H1 (cell line): ENCODE results near the gene AP5Z1. TPM values are rescaled to one million over a fixed set of nuclear protein-coding genes. Genes with fewer than 3 reads are reported as not detected.

Experiments
- CTCF ChIA-PET: fragments of 300-600 bp; sonication (Branson Sonifier 250); formaldehyde crosslinking; loops from one replicate; lab custom pipeline; 2021; ENCODE audit not compliant: partially characterized antibody; lab: Charles Lee
- POLR2A ChIA-PET: fragments of 300-600 bp; sonication (Branson Sonifier 250); formaldehyde crosslinking; loops from one replicate; lab custom pipeline; 2021; ENCODE audit warnings: inconsistent platforms; ENCODE audit not compliant: partially characterized antibody; lab: Charles Lee
- DNase-seq, 2 experiments: peaks; one replicate each; pipeline versions ENCODE4 v3.0.0 to v3.0.0-alpha.2; 2010 to 2022; ENCODE audit warnings: low spot score in 2 of 2, low read depth in 1 of 2, mixed read lengths in 1 of 2
- FAIRE-seq: peaks from 2 replicates; lab custom pipeline; 2011; peaks lifted over from hg19 to GRCh38; lab: Jason Lieb, UNC
- H2AFZ ChIP-seq: 2 replicates; pipeline ENCODE4 v1.8.1; 2012; ENCODE audit warnings: low read length, inconsistent platforms
- H2AK5ac ChIP-seq: 2 replicates; pipeline ENCODE4 v1.6.1; 2013; ENCODE audit warnings: low read depth, low read length
- H2BK120ac ChIP-seq: replicated peaks from 2 replicates; pipeline ENCODE3; 2013; ENCODE audit warnings: low read depth, low read length, inconsistent platforms
- H2BK12ac ChIP-seq: 2 replicates; pipeline ENCODE4 v1.6.1; 2013; ENCODE audit warnings: low read depth, low read length
- H2BK15ac ChIP-seq: 2 replicates; pipeline ENCODE4 v1.6.1; 2013; ENCODE audit warnings: low read length
- H2BK20ac ChIP-seq: 2 replicates; pipeline ENCODE4 v1.6.1; 2013; ENCODE audit warnings: low read length
- H2BK5ac ChIP-seq: 2 replicates; pipeline ENCODE4 v1.6.1; 2013; ENCODE audit warnings: low read depth, low read length
- H3K14ac ChIP-seq: 2 replicates; pipeline ENCODE4 v1.6.1; 2013; ENCODE audit warnings: inconsistent platforms; ENCODE audit not compliant: insufficient read length
- H3K18ac ChIP-seq: 2 replicates; pipeline ENCODE4 v1.6.1; 2013; ENCODE audit warnings: low read length; ENCODE audit errors: extremely low read depth
- H3K23ac ChIP-seq: 2 replicates; pipeline ENCODE4 v1.6.1; 2013; ENCODE audit warnings: inconsistent platforms; ENCODE audit not compliant: insufficient read length
- H3K23me2 ChIP-seq: 2 replicates; pipeline ENCODE4 v1.6.1; 2013; ENCODE audit warnings: low read depth, low read length
- H3K27ac ChIP-seq: 2 replicates; pipeline ENCODE4 v1.6.1; 2011; ENCODE audit warnings: low read depth, low read length, inconsistent platforms
- H3K27me3 ChIP-seq, 4 experiments: replicated peaks in 1 of 4; 1 replicate in 1 of 4; 2 replicates in 3 of 4; pipeline versions ENCODE4 v1.6.1 to v1.8.1; 2011 to 2013; ENCODE audit warnings: low read length in 3 of 4, mild to moderate bottlenecking in 3 of 4, inconsistent platforms in 2 of 4, mixed read lengths in 2 of 4, moderate library complexity in 1 of 4; ENCODE audit not compliant: control insufficient read depth in 3 of 4, insufficient read depth in 3 of 4; ENCODE audit errors: extremely low read depth in 1 of 4
- H3K36me3 ChIP-seq, 4 experiments: 2 replicates each; pipeline versions ENCODE4 v1.6.1 to v1.8.1; 2011 to 2013; ENCODE audit warnings: mild to moderate bottlenecking in 4 of 4, low read length in 3 of 4, moderate library complexity in 2 of 4, control low read depth in 1 of 4, inconsistent platforms in 1 of 4; ENCODE audit not compliant: insufficient read depth in 4 of 4, control insufficient read depth in 2 of 4
- H3K4ac ChIP-seq: replicated peaks from 2 replicates; pipeline ENCODE3; 2013; ENCODE audit warnings: low read length, low read depth, mixed read lengths, inconsistent platforms; ENCODE audit not compliant: insufficient read length
- H3K4me1 ChIP-seq, 4 experiments: replicated peaks in 1 of 4; 1 replicate in 1 of 4; 2 replicates in 3 of 4; pipeline versions ENCODE4 v1.6.1 to v1.8.1; 2011 to 2013; ENCODE audit warnings: low read length in 3 of 4, inconsistent platforms in 2 of 4, mixed read lengths in 1 of 4; ENCODE audit not compliant: insufficient read depth in 4 of 4, control insufficient read depth in 3 of 4
- H3K4me2 ChIP-seq, 2 experiments: 2 replicates each; pipeline versions ENCODE4 v1.6.1 to v1.8.1; 2011 to 2013; ENCODE audit warnings: low read depth in 2 of 2, low read length in 2 of 2, control low read depth in 1 of 2, inconsistent platforms in 1 of 2, mild to moderate bottlenecking in 1 of 2; ENCODE audit not compliant: insufficient read depth in 1 of 2
- H3K4me3 ChIP-seq, 4 experiments: fragments of 200-600, 300-600 bp in 1 of 4; sonication (generic), shearing (Covaris generic), sonication (Bioruptor Twin) in 1 of 4; 2 replicates each; pipeline versions ENCODE4 v1.5.1 to v1.8.1; 2011 to 2016; ENCODE audit warnings: low read length in 4 of 4, low read depth in 3 of 4, control low read depth in 2 of 4, inconsistent platforms in 2 of 4, mild to moderate bottlenecking in 2 of 4, mixed read lengths in 1 of 4, moderate library complexity in 1 of 4; ENCODE audit not compliant: insufficient read depth in 2 of 4; ENCODE audit errors: extremely low read depth in 1 of 4
- H3K56ac ChIP-seq: replicated peaks from 2 replicates; pipeline ENCODE3; 2013; ENCODE audit warnings: low read depth, mild to moderate bottlenecking, mixed read lengths, low read length, inconsistent platforms; ENCODE audit not compliant: insufficient read length
- H3K79me1 ChIP-seq: 2 replicates; pipeline ENCODE4 v1.6.1; 2013; ENCODE audit warnings: low read depth, low read length, control low read depth
- H3K79me2 ChIP-seq, 2 experiments: 2 replicates each; pipeline versions ENCODE4 v1.6.1 to v1.8.1; 2012 to 2013; ENCODE audit warnings: low read length in 2 of 2, mild to moderate bottlenecking in 2 of 2, inconsistent platforms in 1 of 2; ENCODE audit not compliant: insufficient read depth in 2 of 2, control insufficient read depth in 1 of 2
- H3K9ac ChIP-seq, 4 experiments: replicated peaks in 1 of 4; 1 replicate in 1 of 4; 2 replicates in 3 of 4; pipeline versions ENCODE4 v1.6.1 to v1.8.1; 2011 to 2013; ENCODE audit warnings: low read depth in 3 of 4, low read length in 3 of 4, control low read depth in 2 of 4, mild to moderate bottlenecking in 2 of 4, moderate library complexity in 2 of 4, inconsistent platforms in 1 of 4; ENCODE audit errors: extremely low read depth in 1 of 4
- H3K9me3 ChIP-seq, 2 experiments: 2 replicates each; pipeline versions ENCODE4 v1.6.1 to v1.8.1; 2012 to 2013; ENCODE audit warnings: mild to moderate bottlenecking in 2 of 2, moderate library complexity in 2 of 2, control low read depth in 1 of 2, inconsistent platforms in 1 of 2, low read depth in 1 of 2, low read length in 1 of 2, mixed read lengths in 1 of 2; ENCODE audit not compliant: insufficient read depth in 2 of 2
- H4K20me1 ChIP-seq, 2 experiments: replicated peaks in 1 of 2; 2 replicates each; pipeline versions ENCODE3 to v1.8.1; 2011 to 2013; ENCODE audit warnings: inconsistent platforms in 2 of 2, low read length in 2 of 2, mild to moderate bottlenecking in 1 of 2; ENCODE audit not compliant: insufficient read depth in 2 of 2, control insufficient read depth in 1 of 2
- H4K5ac ChIP-seq: 2 replicates; pipeline ENCODE4 v1.6.1; 2013; ENCODE audit warnings: low read length, low read depth, mixed read lengths, inconsistent platforms; ENCODE audit not compliant: insufficient read length
- H4K8ac ChIP-seq: 2 replicates; pipeline ENCODE4 v1.8.0; 2013; ENCODE audit warnings: mild to moderate bottlenecking, moderate library complexity, low read length, inconsistent platforms; ENCODE audit not compliant: insufficient read depth; ENCODE audit errors: extremely low read depth
- H4K91ac ChIP-seq: replicated peaks from 2 replicates; pipeline ENCODE3; 2013; ENCODE audit warnings: low read length, mixed read lengths, inconsistent platforms; ENCODE audit not compliant: insufficient read length
- ATF2 ChIP-seq: IDR thresholded peaks from 2 replicates; pipeline ENCODE4 v1.6.1; 2012; ENCODE audit warnings: low read length, inconsistent platforms
- CEBPB ChIP-seq: IDR thresholded peaks from 2 replicates; pipeline ENCODE4 v1.6.1; 2012; ENCODE audit warnings: low read depth, low read length
- CHD2 ChIP-seq: IDR thresholded peaks from 2 replicates; pipeline ENCODE4 v1.6.1; 2012; ENCODE audit warnings: low read length, improper control_type of control experiment
- CTCF ChIP-seq, 3 experiments: IDR thresholded peaks; 1 replicate in 2 of 3; 2 replicates in 1 of 3; pipeline versions ENCODE4 v1.5.1 to v1.6.1; 2011; ENCODE audit warnings: low read length in 3 of 3, mild to moderate bottlenecking in 3 of 3, inconsistent platforms in 2 of 3, low read depth in 1 of 3, moderate library complexity in 1 of 3; ENCODE audit not compliant: insufficient read depth in 1 of 3; ENCODE audit errors: control extremely low read depth in 1 of 3
- EZH2 ChIP-seq: fragments of 200-600 bp; sonication (generic); IDR thresholded peaks from 2 replicates; pipeline ENCODE4 v1.7.1; 2012; ENCODE audit warnings: low read depth, mild to moderate bottlenecking, moderate library complexity, low read length, inconsistent platforms; ENCODE audit not compliant: severe bottlenecking
- GTF2F1 ChIP-seq: IDR thresholded peaks from 2 replicates; pipeline ENCODE4 v1.6.1; 2012; ENCODE audit warnings: low read depth, low read length, improper control_type of control experiment, borderline replicate concordance
- KDM1A ChIP-seq: fragments of 200-600, 300-600 bp; sonication (generic); IDR thresholded peaks from 2 replicates; pipeline ENCODE4 v1.7.1; 2016; ENCODE audit warnings: mild to moderate bottlenecking, low read length, borderline replicate concordance
- RNF2 ChIP-seq: fragments of 200-900, 300-1000 bp; sonication (generic); IDR thresholded peaks from 2 replicates; pipeline ENCODE4 v1.7.1; 2016; ENCODE audit warnings: borderline replicate concordance, low read depth, mild to moderate bottlenecking, antibody characterized with exemption, low read length; ENCODE audit not compliant: poor library complexity, severe bottlenecking; ENCODE audit errors: missing control alignments
- RXRA ChIP-seq: IDR thresholded peaks from 2 replicates; pipeline ENCODE4 v1.6.1; 2011; ENCODE audit warnings: low read depth, mild to moderate bottlenecking, low read length, moderate library complexity; ENCODE audit not compliant: insufficient read depth
- WGBS, 2 experiments: shearing (Covaris generic) in 1 of 2; methylation state at CpG; one replicate each; pipeline versions ENCODE4 v1.1.6 to v1.1.7; 2013 to 2015; ENCODE audit warnings: low lambda C conversion rate in 2 of 2, mixed read lengths in 2 of 2, inconsistent platforms in 1 of 2, low coverage in 1 of 2, missing lambda C conversion rate in 1 of 2; ENCODE audit not compliant: insufficient replicate concordance in 2 of 2, insufficient coverage in 1 of 2, insufficient read length in 1 of 2; ENCODE audit errors: extremely low coverage in 1 of 2, missing lambda C conversion rate in 1 of 2; 5-methylcytosine and 5-hydroxymethylcytosine counted together
- polyA plus RNA-seq, 7 experiments: library from polyadenylated mRNA; depleted of rRNA in 3 of 7; stranded (reverse) in 5 of 7; unstranded in 2 of 7; fragments of >200 nt in 5 of 7; fragments of 200-250 nt in 2 of 7; gene quantifications; 1 replicate in 5 of 7; 2 replicates in 1 of 7; 4 replicates in 1 of 7; pipeline versions ENCODE4 v1.2.1 to v1.2.3, GENCODE V29; 2011 to 2013; ENCODE audit warnings: missing spikeins in 2 of 7, mixed read lengths in 2 of 7
- total RNA-seq: library from RNA; stranded (reverse); fragmentation: NEBNext Ultra II Directional; extraction: Animal tissue kit (Norgen Biotek cat#: 25700); gene quantifications from 2 replicates; pipeline ENCODE4 v1.2.1, GENCODE V29; 2021

The AP5Z1 gene
- total and polyA plus RNA-seq, 2 of the 8 experiments (the other 6 are each of a cell fraction or from before 2014, with no cell fraction given): 24.0 to 24.7 TPM

DNA sequence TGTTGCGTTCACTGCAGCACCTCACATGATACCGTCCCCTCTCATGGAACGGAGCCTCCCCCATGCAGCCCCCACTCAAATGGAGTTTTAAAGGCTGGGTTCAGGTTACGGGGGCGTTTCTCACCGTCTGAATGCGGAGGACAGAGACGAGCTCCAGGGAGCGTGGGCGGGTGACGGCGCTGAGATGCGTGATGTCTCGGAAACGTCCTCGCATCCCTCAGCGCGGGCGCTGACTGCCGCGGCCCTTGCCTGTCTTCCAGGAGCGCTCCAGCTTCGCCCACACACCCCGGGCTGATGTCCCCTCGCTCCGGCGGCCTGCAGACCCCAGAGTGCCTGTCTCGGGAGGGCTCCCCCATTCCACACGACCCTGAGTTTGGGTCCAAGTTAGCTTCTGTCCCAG lies 16.6 kb upstream of the AP5Z1 start:
- FAIRE-seq: no peak
- ChIA-PET CTCF (interaction anchor here (0.8 to 1.2 kb wide), 4 partner anchors 99 to 151 kb away, joined by 3 to 5 read pairs (median 3); no protein-coding TSS in a partner anchor), POLR2A (no interaction called here)
- Histone ChIP-seq H3K14ac (no peak overlapping the region), H3K9ac (no peak overlapping the region), H3K27ac (no peak overlapping the region), H4K91ac (no peak overlapping the region), H3K4me1 (no peaks in the 10 kb centered on the region), H3K23ac (no peak overlapping the region), H3K23me2 (no peaks in the 10 kb centered on the region), H3K4me3 (no peak overlapping the region), H3K4me2 (no peak overlapping the region), H4K5ac (no peak overlapping the region), H2AFZ (no peak overlapping the region), H3K79me1 (no peaks in the 10 kb centered on the region), H3K56ac (no peak overlapping the region), H2BK15ac (no peak overlapping the region), H3K9me3 (no peaks in the 10 kb centered on the region), H4K8ac (no peak overlapping the region; the same call in 1 of the 2 replicates), H3K79me2 (no peaks in the 10 kb centered on the region), H2AK5ac (no peak overlapping the region), H2BK5ac (no peak overlapping the region), H3K4ac (no peak overlapping the region), H3K18ac (no peak overlapping the region), H2BK20ac (no peak overlapping the region), H4K20me1 (peaks cover 0 to 7% of the 10 kb centered on the region in 2 experiments), H3K36me3 (peaks cover 0 to 5% (median 0%) of the 10 kb centered on the region in 4 experiments; a peak in 2 of 8 replicates), H2BK120ac (no peak overlapping the region), H2BK12ac (no peak overlapping the region), H3K27me3 (no peaks in the 10 kb centered on the region)
- no peak for DNase-seq
- WGBS, 2 experiments: 92% methylated on average over 24 of the region's 29 CpGs; no CpG with 5 or more reads in 1 of the 2 experiments
- TF ChIP-seq ATF2: no peak
- no peak for TF ChIP-seq RXRA
- no peak for TF ChIP-seq EZH2
- TF ChIP-seq GTF2F1: no peak
- no peak for TF ChIP-seq RNF2
- no peak for TF ChIP-seq CTCF (IDR thresholded peaks at IDR 0.05; ENCODE audit: control extremely low read depth in 1 of 3, insufficient read depth in 1 of 3, low read depth in 1 of 3, low read length in 3 of 3)
- TF ChIP-seq CEBPB: no peak
- TF ChIP-seq CHD2: no peak
- TF ChIP-seq KDM1A: no peak
